Neutrophil (primary cell): Measurements from ENCODE around the gene CAMK1.
A peak's percentile ranks its signal among the peaks of the same experiment; 100 is the strongest.

Experiments used
- H3K27ac ChIP-seq: fragments of 200-600 bp; sonication (generic); 2 replicates; pipeline ENCODE4 v1.5.1; 2016; ENCODE audit warnings: mild to moderate bottlenecking, moderate library complexity
- H3K27me3 ChIP-seq: fragments of 200-600 bp; sonication (generic); 2 replicates; pipeline ENCODE4 v1.6.0; 2016; ENCODE audit warnings: mild to moderate bottlenecking
- H3K36me3 ChIP-seq: fragments of 200-600 bp; sonication (generic); 2 replicates; pipeline ENCODE4 v1.5.1; 2017
- H3K4me1 ChIP-seq, 2 experiments: fragments of 200-600 bp in 1 of 2; sonication (generic) in 1 of 2; 1 replicate in 1 of 2; 2 replicates in 1 of 2; pipeline versions ENCODE4 v1.5.1 to v1.6.1; 2013 to 2016; ENCODE audit warnings: low read depth in 1 of 2, low read length in 1 of 2, mild to moderate bottlenecking in 1 of 2, moderate library complexity in 1 of 2; ENCODE audit not compliant: control insufficient read depth in 1 of 2, insufficient read depth in 1 of 2
- H3K4me3 ChIP-seq, 2 experiments: fragments of 200-600 bp in 1 of 2; sonication (generic) in 1 of 2; 1 replicate in 1 of 2; 2 replicates in 1 of 2; pipeline ENCODE4 v1.5.1; 2013 to 2016; ENCODE audit warnings: low read depth in 1 of 2, low read length in 1 of 2, mild to moderate bottlenecking in 1 of 2, moderate library complexity in 1 of 2
- H3K9me3 ChIP-seq: fragments of 200-600 bp; sonication (generic); 2 replicates; pipeline ENCODE4 v1.5.1; 2016
- TF ChIP-seq, protein P1 (sequence below): fragments of 200-600 bp; sonication (generic); IDR thresholded peaks from 2 replicates; pipeline ENCODE4 v1.5.1; 2016; ENCODE audit warnings: antibody characterized with exemption

Gene CAMK1

DNA sequence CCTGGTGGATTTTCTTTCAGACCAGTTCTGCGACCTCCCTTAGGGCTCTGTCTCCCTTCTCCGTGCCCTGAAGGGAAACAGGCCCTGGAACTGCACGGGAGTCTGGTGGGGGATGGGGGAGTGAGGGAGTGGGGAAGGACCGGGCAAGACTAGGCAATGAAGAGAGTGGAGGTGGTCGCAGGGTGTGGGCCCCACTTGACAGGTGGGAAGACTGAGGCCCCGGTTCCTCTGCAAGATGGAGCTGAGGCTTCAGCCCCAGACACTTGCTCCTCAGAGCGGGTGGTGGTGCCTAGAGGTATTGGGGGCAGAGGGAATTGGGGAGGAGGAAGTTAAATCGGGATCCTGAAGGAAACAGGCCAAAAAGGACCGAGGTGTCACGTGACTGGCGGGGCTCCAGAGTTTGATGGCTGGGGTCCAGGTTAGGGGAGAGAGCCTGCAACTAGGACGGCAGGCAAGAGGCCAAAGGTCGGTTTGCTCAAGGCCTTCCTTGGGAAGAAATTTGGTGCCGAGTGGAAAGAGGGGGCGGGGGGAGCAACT, 597 bp upstream of the CAMK1 start:
- Histone ChIP-seq H3K36me3 (no peaks in the 10 kb centered on the region), H3K4me1 (peaks cover 23 to 26% of the 10 kb centered on the region in 2 experiments), H3K4me3 (peak overlapping the region; percentile 50 to 51), H3K9me3 (no peaks in the 10 kb centered on the region), H3K27ac (no peak overlapping the region), H3K27me3 (peaks cover 14% of the 10 kb centered on the region)
- TF ChIP-seq, protein P1, sequence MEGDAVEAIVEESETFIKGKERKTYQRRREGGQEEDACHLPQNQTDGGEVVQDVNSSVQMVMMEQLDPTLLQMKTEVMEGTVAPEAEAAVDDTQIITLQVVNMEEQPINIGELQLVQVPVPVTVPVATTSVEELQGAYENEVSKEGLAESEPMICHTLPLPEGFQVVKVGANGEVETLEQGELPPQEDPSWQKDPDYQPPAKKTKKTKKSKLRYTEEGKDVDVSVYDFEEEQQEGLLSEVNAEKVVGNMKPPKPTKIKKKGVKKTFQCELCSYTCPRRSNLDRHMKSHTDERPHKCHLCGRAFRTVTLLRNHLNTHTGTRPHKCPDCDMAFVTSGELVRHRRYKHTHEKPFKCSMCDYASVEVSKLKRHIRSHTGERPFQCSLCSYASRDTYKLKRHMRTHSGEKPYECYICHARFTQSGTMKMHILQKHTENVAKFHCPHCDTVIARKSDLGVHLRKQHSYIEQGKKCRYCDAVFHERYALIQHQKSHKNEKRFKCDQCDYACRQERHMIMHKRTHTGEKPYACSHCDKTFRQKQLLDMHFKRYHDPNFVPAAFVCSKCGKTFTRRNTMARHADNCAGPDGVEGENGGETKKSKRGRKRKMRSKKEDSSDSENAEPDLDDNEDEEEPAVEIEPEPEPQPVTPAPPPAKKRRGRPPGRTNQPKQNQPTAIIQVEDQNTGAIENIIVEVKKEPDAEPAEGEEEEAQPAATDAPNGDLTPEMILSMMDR, result no peak

DNA sequence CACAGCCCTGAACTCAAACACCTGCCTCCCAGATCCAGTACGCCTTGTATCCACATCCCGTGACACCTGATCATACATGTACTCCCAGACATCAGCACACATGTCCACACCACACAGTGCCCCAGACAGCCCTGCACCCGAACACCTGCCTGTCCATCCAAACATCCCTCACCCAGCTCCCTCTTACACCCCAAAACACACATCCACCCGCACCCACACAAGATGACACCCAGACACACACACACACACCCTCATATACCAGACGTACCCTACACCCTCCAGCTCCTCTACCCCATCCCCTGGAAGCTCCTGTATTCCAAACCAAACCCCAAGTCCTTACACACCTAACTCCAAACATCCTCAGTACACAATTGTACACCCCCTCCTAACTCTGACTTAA, 735 bp downstream of the CAMK1 start:
- Histone ChIP-seq H3K36me3 (no peaks in the 10 kb centered on the region), H3K27me3 (peaks cover 14% of the 10 kb centered on the region), H3K27ac (no peak overlapping the region), H3K9me3 (no peaks in the 10 kb centered on the region), H3K4me1 (peaks cover 23 to 26% of the 10 kb centered on the region in 2 experiments), H3K4me3 (peak overlapping the region in 1 of 2 experiments; percentile 51)
- TF ChIP-seq, protein P1, result no peak

DNA sequence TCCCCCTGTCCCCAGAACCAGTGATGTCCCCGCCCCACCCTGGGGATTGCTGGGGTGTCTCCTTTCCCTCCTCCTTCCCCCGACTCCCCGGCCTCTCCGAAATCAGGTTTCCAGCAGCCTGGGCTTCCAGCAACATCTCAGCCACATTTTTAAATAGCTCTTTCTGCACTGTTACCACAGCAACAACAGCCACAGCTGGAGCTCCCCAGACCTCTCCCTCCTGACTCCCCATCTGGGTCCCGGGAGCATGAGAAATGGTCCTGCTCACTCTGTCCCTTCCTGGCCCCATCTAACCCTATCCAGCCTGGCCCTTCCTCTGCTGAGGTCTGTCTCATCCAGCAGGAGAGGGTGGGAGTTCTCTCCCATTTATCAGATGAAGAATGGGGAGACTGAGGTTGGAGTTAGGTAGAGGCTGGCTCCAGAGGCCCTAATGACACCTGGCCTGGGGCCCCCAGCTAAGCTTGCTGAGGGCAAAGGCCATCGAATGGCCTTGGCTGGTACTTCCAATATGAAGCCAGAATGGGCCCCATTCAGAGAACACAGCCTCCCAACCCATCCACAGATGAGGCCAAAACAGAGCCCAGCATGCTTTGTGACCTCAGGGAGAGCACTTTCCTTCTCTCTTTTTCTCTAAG, 1.5 kb downstream of the CAMK1 start:
- TF ChIP-seq, protein P1, result no peak
- H3K9me3 ChIP-seq, result no peaks in the 10 kb centered on the region
- no peaks in the 10 kb centered on the region for H3K36me3 ChIP-seq
- H3K27ac ChIP-seq, result no peak overlapping the region
- peaks cover 23 to 26% of the 10 kb centered on the region in 2 experiments for H3K4me1 ChIP-seq
- peaks cover 14% of the 10 kb centered on the region for H3K27me3 ChIP-seq
- H3K4me3 ChIP-seq, result no peak overlapping the region

DNA sequence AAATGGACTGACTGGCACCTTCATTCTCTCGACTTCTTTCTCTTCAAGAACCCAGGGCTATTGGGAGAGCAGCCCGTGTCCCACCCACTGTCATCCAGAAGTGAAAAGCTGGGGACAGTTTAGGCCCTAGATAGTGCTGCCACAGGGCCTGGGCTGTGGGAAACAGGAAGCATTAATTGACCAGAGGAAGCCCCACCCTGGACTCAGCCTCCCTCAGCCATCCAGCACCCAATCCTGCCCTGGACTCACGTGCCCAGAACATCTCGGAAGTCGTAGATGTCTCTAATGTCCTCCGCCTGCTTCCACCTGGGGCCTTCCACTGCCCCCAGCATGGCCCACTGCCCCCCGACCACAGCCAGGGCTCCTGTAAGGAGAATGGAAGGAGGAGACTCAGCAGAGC, 2.3 kb downstream of the CAMK1 start:
- TF ChIP-seq, protein P1, result no peak
- Histone ChIP-seq H3K36me3 (no peaks in the 10 kb centered on the region), H3K27ac (no peak overlapping the region), H3K4me1 (peaks cover 23 to 26% of the 10 kb centered on the region in 2 experiments), H3K9me3 (no peaks in the 10 kb centered on the region), H3K27me3 (peaks cover 14% of the 10 kb centered on the region), H3K4me3 (no peak overlapping the region)

DNA sequence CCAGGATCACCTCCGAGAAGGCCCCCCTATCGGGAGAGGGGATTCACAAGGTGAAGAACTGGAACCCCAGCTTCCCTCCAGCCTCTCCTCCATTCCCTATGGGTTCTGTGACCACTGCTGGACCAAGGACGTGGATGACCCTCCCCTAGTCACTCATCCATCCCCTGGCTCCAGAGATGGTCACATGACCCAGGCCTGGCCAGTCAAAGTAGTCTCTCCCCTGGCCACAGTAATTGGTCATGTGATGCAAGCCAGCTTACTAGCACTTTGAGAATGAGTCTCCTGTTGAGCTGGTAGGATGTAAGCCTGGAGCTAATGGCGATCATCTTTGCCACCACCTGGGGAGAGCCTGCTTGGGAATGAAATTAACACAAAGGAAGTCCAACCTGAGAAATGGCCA, 3.9 kb downstream of the CAMK1 start:
- TF ChIP-seq, protein P1, result no peak
- Histone ChIP-seq H3K9me3 (no peaks in the 10 kb centered on the region), H3K4me1 (peaks cover 23 to 26% of the 10 kb centered on the region in 2 experiments), H3K4me3 (no peak overlapping the region), H3K27me3 (peaks cover 14% of the 10 kb centered on the region), H3K36me3 (no peaks in the 10 kb centered on the region), H3K27ac (no peak overlapping the region)
